Activated CD8-positive, alpha-beta memory T cell treated with anti-CD3 and anti-CD28 coated beads, Interleukin-2, amount 50 U/mL, for 24 hours (primary cell): ENCODE results near the gene STRBP.
"Not testable (repeated sequence)": the region's sequence is repeated elsewhere in the genome, so short reads cannot be mapped to it uniquely, and the experiment has no call there.

Experiments used
- DNase-seq: peaks from one replicate; pipeline ENCODE4 v3.0.0-alpha.2; 2020; ENCODE audit errors: extremely low read depth

The STRBP gene

DNA sequence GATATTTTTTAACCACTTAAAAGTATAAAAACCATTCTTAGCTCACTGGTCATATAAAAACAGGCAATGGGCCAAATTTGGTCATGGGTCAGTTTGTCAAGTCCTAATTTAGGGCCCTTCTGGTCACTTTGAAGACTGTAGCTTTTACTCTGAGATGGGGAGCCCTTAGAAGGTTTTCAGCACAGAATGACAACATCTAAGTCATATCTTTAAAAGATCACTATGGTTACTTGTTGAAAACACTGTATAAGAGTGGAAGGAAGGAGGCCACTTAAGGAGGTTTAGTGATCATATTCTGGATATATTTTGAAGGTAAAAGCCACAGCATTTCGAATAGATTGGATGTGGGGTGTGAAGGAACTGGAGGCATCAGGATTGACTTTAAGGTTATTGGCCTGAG lies 76.7 kb downstream of the STRBP start:
- no peak for DNase-seq

DNA sequence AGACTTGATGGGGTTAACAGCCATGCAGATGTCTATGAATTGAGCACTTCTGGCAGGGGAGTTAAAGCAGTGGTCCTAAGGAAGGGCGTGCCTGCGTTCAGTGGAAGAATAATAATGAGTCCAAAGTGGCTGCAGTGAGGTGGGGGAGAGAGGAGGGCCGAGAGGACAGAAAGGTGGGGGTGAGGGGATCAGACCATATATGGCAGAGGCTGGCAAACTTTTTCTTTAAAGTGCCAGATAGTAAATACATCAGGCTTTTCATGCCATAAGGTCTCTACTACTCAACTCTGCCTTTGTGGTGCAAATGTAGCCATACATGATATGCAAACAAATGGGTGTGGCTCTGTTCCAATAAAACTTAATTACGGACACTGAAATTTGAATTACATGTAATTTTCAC lies 77.1 kb downstream of the STRBP start:
- no peak for DNase-seq

DNA sequence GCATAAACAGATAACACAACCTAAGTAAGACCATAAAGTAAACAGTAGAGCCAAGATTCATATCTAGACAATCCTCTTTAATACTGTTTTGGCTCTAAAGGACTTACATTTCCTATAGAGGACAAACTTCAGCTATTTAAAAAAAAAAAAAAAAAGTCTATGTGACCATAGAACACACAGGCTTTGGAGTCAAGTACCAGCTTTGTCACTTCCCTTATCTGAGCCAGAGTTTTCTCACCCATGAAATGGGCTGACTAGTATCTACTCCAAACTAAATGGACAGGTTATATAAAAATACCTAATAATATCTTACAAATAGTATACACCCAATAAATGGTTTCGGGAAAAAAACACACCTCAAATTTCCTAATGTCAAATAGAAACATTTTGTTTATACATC lies 81.3 kb downstream of the STRBP start:
- no peak for DNase-seq

DNA sequence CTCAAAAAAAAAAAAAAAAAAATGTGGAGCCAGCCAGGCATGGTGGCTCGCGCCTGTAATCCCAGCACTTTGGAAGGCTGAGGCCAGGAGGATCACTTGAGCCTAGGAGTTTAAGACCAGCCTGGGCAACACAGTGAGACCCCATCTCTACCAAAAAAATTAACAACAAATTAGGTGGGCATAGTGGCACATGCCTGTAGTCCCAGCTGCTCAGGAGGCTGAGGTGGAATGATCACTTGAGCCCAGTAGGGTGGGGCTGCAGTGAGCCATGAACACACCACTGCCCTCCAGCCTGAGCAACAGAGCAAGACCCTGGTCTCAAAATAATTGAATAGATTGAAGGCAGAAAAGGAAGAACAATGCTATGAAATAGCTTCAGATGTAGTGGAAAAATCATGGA lies 82.4 kb downstream of the STRBP start:
- DNase-seq: not testable (repeated sequence)

DNA sequence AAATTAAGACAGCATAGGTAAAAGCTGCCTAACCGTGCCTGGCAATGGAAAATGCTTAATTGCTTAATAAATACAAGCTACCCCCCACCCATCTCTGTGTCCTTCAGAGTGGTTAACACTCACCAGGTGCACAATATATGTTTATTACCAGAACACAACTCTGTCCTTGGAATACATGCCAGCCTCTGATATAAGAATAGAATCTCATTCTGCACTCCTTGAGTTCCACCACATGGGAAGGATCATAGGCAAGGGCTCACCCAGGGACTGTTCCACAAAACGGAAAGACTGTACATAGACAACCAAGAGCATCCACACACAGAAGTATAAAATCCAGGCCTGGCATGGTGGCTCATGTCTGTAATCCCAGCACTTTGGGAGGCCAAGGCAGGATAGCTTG lies 91.4 kb downstream of the STRBP start:
- DNase-seq: no peak

DNA sequence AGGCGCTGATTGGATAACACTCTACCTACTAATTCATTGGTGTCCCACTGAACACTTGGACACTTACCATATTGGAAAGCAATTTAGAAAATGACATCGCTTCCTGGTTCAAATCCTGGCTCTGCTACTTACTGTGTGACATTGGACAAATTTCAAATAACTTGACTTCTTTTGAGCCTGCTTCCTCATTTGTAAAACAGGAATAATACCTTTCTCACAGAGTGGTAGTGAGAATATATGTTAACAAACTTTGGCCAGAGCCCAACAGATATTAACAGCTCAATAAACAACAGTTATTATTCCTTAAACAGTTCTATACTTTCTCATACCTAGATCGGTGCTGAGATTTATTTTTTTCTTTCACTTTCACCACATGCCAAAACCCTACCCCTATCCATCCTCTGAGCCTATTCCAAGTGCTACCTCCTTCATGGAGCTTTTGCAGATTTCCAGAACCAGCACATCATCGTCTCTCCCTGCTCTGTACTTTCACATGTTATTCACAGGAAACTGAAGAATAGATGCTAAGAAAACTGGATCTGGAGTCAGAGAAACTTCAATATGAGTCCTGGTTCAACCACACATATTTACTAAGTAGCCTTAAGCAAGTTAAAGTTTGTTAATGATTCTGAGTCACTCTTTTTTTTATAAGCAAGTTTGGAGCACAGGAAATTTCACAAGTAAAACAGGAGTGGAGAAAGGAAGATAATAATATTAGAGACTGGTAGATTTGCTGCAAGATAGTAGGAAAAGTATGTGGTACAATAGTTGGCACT lies 92.3 kb downstream of the STRBP start:
- DNase-seq: no peak

DNA sequence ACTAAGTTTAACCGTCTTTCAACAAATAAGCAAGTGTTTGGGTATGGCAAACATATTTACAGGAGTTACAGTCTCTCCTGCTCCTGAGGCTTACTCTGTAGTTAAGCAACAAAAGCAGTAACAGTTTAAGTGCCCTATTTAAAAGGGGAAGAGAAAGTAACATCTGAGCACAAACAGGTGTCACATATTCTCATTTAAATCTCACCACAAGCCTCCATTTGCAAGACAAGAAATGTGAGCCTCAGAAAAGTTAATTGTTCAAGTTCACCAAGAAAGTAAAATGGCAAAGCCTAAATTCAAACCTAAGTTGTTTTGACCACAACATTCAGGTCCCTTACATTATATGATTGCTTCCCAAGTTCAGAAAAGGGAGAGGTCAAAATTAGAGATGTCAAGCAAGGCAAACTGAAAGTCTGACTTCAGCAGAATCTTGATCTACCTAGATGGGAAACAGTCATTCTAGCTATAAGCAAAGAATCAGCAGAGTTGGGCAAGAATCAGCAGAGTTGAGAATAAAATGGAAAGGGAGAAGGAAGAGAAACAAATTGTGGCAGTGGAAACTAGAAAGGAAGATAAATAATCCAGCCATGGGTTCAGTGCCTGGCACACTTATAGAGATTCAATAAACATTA lies 93.4 kb downstream of the STRBP start:
- DNase-seq: no peak

DNA sequence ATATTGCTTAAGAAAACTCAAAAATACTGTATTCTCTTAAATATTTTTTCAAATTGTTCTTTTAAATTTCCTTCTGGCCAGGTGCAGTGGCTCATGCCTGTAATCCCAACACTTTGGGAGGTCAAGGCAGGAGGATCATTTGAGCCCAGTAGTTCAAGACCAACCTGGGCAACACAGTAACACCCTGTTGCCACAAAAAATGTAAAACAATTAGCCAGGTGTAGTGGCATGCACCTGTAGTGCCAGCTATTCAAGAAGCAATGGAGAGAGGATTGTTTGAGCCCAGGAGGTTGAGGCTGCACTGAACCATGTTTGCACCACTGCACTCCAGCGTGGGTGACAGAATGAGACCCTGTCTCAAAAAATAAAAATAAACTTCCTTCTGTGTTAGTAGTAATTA lies 94.3 kb downstream of the STRBP start:
- no peak for DNase-seq

DNA sequence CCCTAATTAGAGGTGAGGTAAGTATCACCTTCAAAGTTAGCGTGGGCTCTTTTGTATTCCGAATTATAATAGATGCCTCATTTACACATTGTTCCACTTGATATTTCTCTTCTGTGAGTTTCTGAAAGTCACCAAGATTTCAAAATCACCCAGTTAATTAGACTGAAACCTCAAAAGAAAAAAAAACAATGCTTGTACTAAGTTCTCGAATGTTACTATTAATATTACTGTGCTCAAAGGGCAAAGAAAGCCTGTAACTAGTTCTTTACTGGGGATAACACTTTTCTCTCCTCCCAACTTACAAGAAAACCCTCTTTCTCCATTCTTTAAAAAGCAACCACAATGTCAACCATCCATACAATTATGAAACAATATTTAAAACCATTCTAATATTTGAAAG lies 98.5 kb downstream of the STRBP start:
- no peak for DNase-seq

DNA sequence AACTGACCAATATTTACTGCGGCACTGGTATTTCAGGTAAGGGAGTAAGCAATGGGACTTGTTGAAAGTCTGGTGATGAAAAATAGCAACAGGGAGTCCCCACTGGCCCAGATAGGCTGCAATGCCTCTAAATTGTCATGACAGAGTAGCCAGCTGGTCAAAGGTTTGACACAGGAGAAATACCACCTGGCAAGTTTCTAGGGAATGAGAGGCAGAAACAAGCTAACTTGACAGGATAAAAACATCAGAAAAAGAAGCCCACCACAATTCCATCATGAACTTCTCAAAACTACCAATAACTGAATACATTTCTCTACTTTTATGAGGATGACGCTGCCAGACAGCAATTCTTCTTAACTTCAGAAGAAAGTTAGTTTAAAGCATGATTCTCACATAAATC lies 99.8 kb downstream of the STRBP start:
- DNase-seq: no peak

DNA sequence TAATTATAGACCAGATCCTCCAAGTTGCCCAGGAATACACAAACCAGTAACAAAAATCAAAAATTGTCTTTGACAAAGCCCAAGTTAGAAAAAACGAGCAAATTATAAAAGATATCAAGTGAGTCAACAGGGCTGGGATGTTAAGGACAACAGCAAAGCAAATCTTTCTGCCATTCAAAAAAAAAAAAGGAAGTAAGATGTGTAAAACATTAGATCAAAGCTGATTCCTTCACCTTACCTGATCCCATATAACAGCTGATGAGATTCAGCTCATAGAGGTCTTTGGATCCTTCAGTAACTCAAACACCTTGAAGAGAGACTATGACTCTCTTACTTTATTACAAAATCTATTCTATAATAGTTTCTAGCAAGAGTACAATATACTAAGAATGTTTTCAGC lies 100.9 kb downstream of the STRBP start:
- no peak for DNase-seq

DNA sequence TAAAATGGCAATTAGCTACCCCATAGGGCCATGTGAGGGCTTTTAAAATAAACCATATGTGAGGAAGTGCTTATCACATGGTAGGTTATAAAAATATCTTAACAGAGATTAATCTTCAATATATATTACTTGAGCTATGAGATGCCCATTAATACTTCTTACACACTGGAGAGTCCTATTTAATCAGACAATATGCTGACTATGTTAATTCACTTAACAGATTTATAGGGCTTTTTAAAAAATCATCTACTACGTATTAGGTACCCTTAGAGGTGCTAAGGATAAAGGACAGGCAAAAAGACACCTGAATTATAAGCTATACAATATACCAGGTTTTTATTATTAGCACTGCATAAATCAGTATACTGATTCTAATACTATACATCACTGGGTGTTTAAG lies 102.6 kb downstream of the STRBP start:
- DNase-seq: no peak

DNA sequence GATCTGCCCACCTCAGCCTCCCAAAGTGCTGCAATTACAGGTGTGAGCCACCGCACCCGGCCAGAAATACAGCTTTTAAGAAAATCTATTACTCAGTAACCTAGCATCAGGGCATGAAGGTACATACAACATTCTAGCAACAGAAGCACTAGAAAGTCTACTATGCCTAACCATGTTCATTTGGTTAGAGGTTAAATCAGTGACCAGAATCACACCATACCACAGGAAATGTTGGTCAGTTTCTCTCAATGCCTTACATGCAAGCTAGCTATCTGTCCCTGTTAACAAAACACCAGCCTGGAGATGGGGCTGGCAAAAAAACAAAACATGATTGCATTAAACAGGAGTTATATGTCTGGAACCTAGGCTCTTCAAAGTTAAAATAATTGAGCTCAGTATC lies 104.1 kb downstream of the STRBP start:
- no peak for DNase-seq

DNA sequence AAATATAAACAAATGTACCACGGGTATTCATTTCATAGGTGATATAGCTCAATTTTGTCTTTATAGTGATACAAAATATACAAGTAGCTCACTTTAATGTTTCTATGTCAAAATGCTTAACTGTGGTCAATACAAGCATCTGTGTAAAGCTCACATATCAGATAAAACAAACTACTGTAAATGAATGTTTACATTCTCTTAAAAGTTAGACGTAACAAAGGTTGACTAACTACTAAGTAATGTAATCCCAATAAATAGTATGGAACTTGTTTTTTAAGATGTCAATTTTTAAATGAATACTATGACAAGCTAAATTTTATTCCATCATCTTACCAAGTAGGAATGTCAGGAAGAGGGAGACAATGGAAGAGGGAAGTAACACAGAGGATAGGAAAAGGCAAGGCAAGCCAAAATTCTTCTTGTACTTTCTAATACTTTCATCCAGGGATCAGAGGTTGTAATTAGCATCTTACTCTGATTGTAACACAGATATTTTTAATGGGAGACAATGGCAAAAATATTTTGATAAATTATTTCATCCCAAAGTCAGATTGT lies 105.5 kb downstream of the STRBP start:
- DNase-seq: no peak

DNA sequence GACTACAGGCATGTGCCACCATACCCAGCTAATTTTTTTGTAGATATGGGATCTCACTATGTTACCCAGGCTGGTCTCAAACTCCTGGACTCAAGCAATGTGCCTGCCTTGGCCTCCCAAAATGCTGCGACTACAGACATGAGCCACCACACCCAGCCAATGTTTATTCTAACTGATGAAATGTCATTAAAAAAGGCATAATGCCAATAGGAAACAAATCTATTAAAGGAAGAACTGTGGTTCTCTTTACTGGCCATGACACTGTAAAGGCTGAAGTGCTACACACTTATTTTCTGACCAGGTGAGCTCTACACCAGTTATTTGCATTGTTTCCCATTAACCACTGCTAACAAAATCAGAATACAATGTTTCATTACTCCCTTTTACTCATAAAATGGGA lies 106.0 kb downstream of the STRBP start:
- DNase-seq: no peak

DNA sequence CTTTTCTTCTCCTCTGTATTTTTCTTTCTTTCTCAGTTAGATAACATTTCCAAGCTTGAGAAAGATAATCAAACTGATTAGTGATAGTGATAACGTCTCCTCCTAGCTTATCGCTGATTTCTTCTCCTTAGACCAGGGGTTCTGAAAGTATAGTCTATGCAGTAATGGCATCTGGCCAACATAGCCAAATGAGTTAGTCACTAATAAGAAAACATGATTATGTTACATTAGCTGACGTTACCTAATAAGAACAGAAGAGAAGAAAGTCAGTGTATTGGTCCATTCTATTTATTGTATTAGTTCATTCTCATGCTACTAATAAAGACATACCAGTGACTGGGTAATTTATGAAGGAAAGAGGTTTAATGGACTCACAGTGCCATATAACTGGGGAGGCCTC lies 111.2 kb downstream of the STRBP start:
- DNase-seq: no peak

DNA sequence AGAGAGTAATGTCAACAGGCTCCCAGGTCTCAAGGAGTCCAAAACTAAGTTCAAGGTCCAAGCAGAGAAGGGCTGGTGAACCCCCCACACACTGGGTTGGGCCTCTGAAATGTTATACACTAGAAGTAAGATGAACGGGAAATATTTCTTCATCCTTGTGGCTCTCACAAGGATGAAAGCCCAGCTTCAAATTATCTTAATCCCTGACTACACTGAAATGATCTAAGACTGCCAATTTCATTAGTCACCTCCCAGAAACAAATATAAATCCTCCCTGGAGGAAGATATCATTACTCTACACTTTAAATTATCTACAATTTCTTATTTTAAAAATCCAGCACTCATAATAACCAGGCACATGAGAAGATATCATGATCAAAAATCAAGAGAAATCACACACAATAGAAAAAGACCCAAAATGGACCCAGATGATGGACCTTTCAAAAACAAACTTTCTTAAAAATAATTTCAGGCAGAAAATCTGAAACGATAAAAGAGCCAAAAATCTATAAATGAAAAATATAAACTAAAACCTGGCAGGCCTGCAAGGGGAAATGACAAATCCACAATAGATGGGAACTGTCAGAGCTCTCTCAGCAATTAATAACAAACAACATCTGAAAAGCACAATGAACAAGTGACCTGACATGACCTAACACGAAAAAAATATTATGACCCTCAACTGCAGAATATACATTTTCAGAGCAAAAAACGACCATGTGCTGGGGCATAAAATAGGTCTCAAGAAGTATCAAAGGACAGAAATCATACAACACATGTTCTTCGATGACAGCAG lies 117.5 kb downstream of the STRBP start:
- DNase-seq: no peak

DNA sequence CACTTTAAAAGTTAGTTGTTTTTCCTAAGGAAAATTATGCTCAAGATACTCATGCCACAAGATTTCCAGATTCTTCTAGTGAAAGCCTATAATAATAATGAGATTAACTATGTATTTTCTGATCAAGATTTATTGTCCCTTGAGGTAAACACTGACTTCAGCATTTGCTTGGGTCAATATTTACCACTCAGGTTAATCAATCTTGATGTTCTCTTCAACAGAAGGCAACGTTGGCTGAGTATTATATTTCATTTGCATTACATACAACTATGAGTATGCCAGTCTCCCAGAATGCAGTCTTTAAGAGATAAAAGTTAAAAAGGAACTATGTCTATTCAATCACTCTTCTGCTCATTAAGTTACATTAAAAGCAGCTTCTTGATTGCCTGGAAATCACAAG lies 119.3 kb downstream of the STRBP start:
- no peak for DNase-seq

DNA sequence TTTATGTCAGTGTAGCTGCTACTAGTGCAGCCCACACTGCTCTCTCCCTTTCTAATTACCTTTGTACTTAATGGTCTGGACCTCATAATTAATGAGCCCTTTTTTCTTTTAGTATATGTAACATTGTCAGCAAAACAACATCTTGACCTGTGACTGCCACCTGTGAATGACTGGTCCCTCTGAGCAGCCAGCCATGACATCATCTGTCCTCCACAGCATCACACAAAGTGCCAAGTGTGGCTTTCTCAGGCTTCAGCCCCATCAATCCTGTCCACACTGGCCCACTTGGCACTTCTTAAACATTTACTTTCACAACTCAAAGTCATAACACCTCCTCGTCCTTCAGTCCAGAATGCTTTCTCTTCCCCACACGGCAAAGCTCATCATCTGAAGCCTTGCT lies 130.2 kb downstream of the STRBP start:
- no peak for DNase-seq

DNA sequence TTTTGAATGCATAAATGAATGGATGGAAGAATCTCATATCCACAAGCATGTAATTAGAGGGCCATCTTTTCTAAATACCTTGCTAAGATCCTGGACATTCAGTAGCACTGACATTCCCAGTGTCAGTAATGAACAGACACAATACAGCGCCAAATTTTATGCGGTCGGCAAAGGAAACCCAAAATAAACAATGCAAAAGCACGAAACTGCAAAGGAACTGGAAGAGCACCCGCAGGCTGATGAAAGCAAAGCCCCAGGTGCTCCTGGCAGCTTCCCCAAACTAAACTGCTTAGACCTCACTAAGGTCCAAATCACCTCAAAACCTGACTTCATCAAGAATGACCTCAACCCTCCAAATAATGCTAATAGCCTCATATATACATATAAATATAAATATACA lies 133.0 kb downstream of the STRBP start:
- DNase-seq: no peak

DNA sequence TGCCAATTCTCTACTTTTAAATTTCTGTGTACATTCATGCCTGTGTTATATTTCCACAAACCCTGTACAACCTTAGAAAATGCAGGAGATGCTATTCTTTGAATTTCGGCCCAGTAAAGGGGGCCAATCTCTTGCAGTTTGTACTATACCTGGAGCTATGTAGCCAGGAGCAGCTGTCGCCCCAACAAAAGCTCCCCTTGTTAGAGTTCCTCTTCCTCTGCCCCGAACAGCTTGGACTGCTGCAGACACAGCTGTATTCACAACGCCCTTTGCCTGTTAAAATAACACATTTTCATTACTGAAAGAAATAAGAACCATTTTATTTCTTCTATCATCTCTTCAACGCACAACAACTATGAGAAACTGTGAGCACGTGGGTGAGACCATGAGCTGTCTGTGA lies 135.7 kb downstream of the STRBP start:
- DNase-seq: no peak

DNA sequence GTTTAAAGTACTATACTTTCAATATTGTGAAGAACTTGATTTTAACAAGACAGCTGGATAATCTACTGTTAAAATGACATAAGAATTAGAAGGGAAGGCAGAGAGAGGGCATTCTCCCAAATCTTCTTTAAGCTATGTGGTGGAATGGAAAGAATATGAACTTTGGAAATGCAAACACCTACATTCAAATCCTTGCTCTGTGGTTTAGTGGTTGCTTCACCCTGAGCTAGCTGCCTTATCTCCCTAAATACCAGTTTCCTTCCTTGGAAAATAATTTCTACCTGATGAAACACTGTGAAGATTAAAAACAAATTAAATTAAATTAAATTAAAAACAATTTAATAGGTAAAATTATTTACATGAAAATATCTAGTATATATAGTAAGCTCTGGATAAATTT lies 136.4 kb downstream of the STRBP start:
- no peak for DNase-seq

DNA sequence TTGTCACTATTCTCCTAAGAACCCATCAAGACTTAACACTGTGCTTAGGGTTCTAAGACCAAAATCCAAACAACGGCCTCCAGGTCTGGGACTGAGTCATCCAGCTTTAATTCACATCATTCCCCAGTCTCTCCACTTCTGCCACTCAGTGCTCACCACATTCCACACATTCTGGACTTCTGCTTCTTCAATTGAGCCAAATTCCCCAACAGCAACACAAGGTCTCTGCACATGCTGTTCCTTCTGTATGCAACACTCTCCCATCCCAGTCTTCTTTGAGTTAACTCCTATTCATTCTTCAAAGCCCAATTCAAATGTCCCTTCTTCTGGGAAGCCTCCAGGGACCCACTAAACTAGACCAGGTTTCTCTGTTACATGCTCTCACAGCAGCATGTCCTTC lies 137.1 kb downstream of the STRBP start:
- no peak for DNase-seq
